ENCODE measurements around the gene CD8B. TPM values are rescaled to one million over a fixed set of nuclear protein-coding genes. Genes with fewer than 3 reads are reported as not detected.
A peak's percentile ranks its signal among the peaks of the same experiment; 100 is the strongest.

The CD8B gene
- total and polyA plus RNA-seq, 9 of the 15 experiments (the other 6 are each of a cell fraction or from before 2014, with no cell fraction given), result not detected

GRCh38 chr2:86833315-86833714, 28.4 kb downstream of the CD8B start:
- Histone ChIP-seq H3K27ac (ENCODE audit: extremely low read depth, low read depth, low read length) (no peak overlapping the region), H3K36me3 (ENCODE audit: control insufficient read depth, insufficient read depth, low read length) (no peaks in the 10 kb centered on the region), H3K79me2 (ENCODE audit: control insufficient read depth, insufficient read depth, low read length) (no peaks in the 10 kb centered on the region), H2AFZ (ENCODE audit: low read depth, low read length) (no peak overlapping the region), H3K9ac (ENCODE audit: insufficient read depth in 1 of 2, low read depth in 2 of 2, low read length in 2 of 2) (no peak overlapping the region), H3K9me3 (replicated peaks; ENCODE audit: control insufficient read depth, insufficient read depth, low read depth, low read length) (no peaks in the 10 kb centered on the region), H3K4me1 (replicated peaks in 1 of 2; ENCODE audit: control insufficient read depth in 2 of 2, insufficient read depth in 2 of 2, low read length in 2 of 2) (no peaks in the 10 kb centered on the region; a peak in 1 of 5 replicates), H3K4me3 (no peak overlapping the region), H3K4me2 (ENCODE audit: insufficient read depth, low read length) (no peak overlapping the region), H4K20me1 (replicated peaks; ENCODE audit: control insufficient read depth, insufficient read depth, low read length) (no peaks in the 10 kb centered on the region), H3K27me3 (ENCODE audit: control insufficient read depth in 2 of 2, insufficient read depth in 2 of 2, low read length in 2 of 2) (peaks cover 3 to 8% of the 10 kb centered on the region in 2 experiments; a peak in 3 of 5 replicates), H3K9me1 (ENCODE audit: control insufficient read depth, insufficient read depth, low read length) (no peaks in the 10 kb centered on the region)
- CTCF ChIA-PET (ENCODE audit: low intra/inter-chr PET ratio), result no interaction called here
- DNase-seq (ENCODE audit: extremely low read depth in 1 of 4, low spot score in 3 of 4) (no peak), FAIRE-seq (no peak), ATAC-seq (no peak)
- POLR2A ChIA-PET, result no interaction called here
- intact Hi-C loops (cut with micrococcal nuclease) (no loop called here), in situ Hi-C loops (cut with MboI) (no loop called here)
- TF ChIP-seq FIP1L1 (IDR thresholded peaks at IDR 0.05; ENCODE audit: low read depth, low read length, poor library complexity, severe bottlenecking), result no peak
- no peak for TF ChIP-seq ATF7 (IDR thresholded peaks at IDR 0.05)
- TF ChIP-seq GATAD2B (IDR thresholded peaks at IDR 0.05; ENCODE audit: borderline replicate concordance), result no peak
- no peak for TF ChIP-seq TAF9B (IDR thresholded peaks at IDR 0.05; ENCODE audit: partially characterized antibody)
- no TSS peak for BruUV-seq (replicated peaks)
- WGBS (ENCODE audit: insufficient coverage, low coverage, missing lambda C conversion rate), result 15% methylated on average over 2 of the region's 10 CpGs

- in situ Hi-C loops (cut with MboI), result no loop called here
- intact Hi-C loops (cut with micrococcal nuclease), result no loop called here
- Histone ChIP-seq H3K36me3 (ENCODE audit: control insufficient read depth, insufficient read depth, low read length) (no peaks in the 10 kb centered on the region), H3K4me2 (ENCODE audit: insufficient read depth, low read length) (no peak overlapping the region), H3K4me3 (no peak overlapping the region), H3K9ac (ENCODE audit: insufficient read depth in 1 of 2, low read depth in 2 of 2, low read length in 2 of 2) (no peak overlapping the region), H3K27me3 (ENCODE audit: control insufficient read depth in 2 of 2, insufficient read depth in 2 of 2, low read length in 2 of 2) (peaks cover 3 to 8% of the 10 kb centered on the region in 2 experiments; a peak in 3 of 5 replicates), H3K27ac (ENCODE audit: extremely low read depth, low read depth, low read length) (no peak overlapping the region), H3K4me1 (replicated peaks in 1 of 2; ENCODE audit: control insufficient read depth in 2 of 2, insufficient read depth in 2 of 2, low read length in 2 of 2) (no peaks in the 10 kb centered on the region; a peak in 1 of 5 replicates), H2AFZ (ENCODE audit: low read depth, low read length) (no peak overlapping the region), H4K20me1 (replicated peaks; ENCODE audit: control insufficient read depth, insufficient read depth, low read length) (no peaks in the 10 kb centered on the region), H3K9me3 (replicated peaks; ENCODE audit: control insufficient read depth, insufficient read depth, low read depth, low read length) (no peaks in the 10 kb centered on the region), H3K79me2 (ENCODE audit: control insufficient read depth, insufficient read depth, low read length) (no peaks in the 10 kb centered on the region), H3K9me1 (ENCODE audit: control insufficient read depth, insufficient read depth, low read length) (no peaks in the 10 kb centered on the region)
- no TSS peak for BruUV-seq (replicated peaks)
- WGBS (ENCODE audit: insufficient coverage, low coverage, missing lambda C conversion rate), result 6% methylated on average over 7 of the region's 7 CpGs
- FAIRE-seq (no peak), DNase-seq (ENCODE audit: extremely low read depth in 1 of 4, low spot score in 3 of 4) (no peak), ATAC-seq (no peak)
- ChIA-PET POLR2A (no interaction called here), CTCF (ENCODE audit: low intra/inter-chr PET ratio) (no interaction called here)
- TF ChIP-seq PCBP1 (IDR thresholded peaks at IDR 0.05; ENCODE audit: low read depth, low read length, poor library complexity, severe bottlenecking) (peak; percentile 26), PRDM10 (IDR thresholded peaks at IDR 0.05; ENCODE audit: partially characterized antibody) (peak; percentile 65), RBM15 (IDR thresholded peaks at IDR 0.05; ENCODE audit: insufficient read depth, low read length) (no peak), TARDBP (IDR thresholded peaks at IDR 0.05) (no peak)
Measured at GRCh38 chr2:86832334-86833096, 29.2 kb downstream of the CD8B start.

Measured in K562 (cell line).